ENCODE data around the gene MYADM. TPM values are rescaled to one million over a fixed set of nuclear protein-coding genes. Genes with fewer than 3 reads are reported as not detected.

MYADM gene
- total and polyA plus RNA-seq, 2 of the 13 experiments (the other 11 are each of a cell fraction or from before 2014, with no cell fraction given): 19.9 to 38.1 TPM

- TF ChIP-seq ZNF33B (CRISPR knock-in tag; IDR thresholded peaks at IDR 0.05) (0 out of 2 replicates have a peak, but pooled peaks have one; percentile 19), HMGXB4 (CRISPR knock-in tag; IDR thresholded peaks at IDR 0.05; ENCODE audit: borderline replicate concordance in 1 of 2, low read depth in 1 of 2) (no peak), FOXO1 (CRISPR knock-in tag; IDR thresholded peaks at IDR 0.05) (peak; percentile 51; the same call in 1 of the 2 replicates), MYPOP (CRISPR knock-in tag; IDR thresholded peaks at IDR 0.05) (0 out of 2 replicates have a peak, but pooled peaks have one; percentile 45), CBFB (CRISPR knock-in tag; IDR thresholded peaks at IDR 0.05) (0 out of 2 replicates have a peak, but pooled peaks have one; percentile 62), TMF1 (CRISPR knock-in tag; IDR thresholded peaks at IDR 0.05; ENCODE audit: low read depth) (no peak), SKI (IDR thresholded peaks at IDR 0.05; ENCODE audit: partially characterized antibody) (no peak), ZNF225 (CRISPR knock-in tag; IDR thresholded peaks at IDR 0.05) (no peak), ZNF232 (CRISPR knock-in tag; IDR thresholded peaks at IDR 0.05; ENCODE audit: borderline replicate concordance) (no peak), GZF1 (CRISPR knock-in tag; IDR thresholded peaks at IDR 0.05) (no peak), REL (CRISPR knock-in tag; conservative IDR thresholded peaks at IDR 0.05) (no peak), RFXAP (CRISPR knock-in tag; IDR thresholded peaks at IDR 0.05; ENCODE audit: borderline replicate concordance) (0 out of 2 replicates have a peak, but pooled peaks have one; percentile 23), ZNF501 (CRISPR knock-in tag; IDR thresholded peaks at IDR 0.05) (peak; percentile 86), SOX13 (IDR thresholded peaks at IDR 0.05) (no peak), SOX13 (CRISPR knock-in tag; conservative IDR thresholded peaks at IDR 0.05 in 1 of 2, IDR thresholded peaks at IDR 0.05 in 1 of 2) (no peak; a peak in 1 of 4 replicates), ATF7 (IDR thresholded peaks at IDR 0.05) (no peak), ATF7 (CRISPR knock-in tag; IDR thresholded peaks at IDR 0.05) (no peak), RXRA (CRISPR knock-in tag; IDR thresholded peaks at IDR 0.05) (no peak), KAT8 (CRISPR knock-in tag; IDR thresholded peaks at IDR 0.05) (peak; percentile 85), ZNF574 (CRISPR knock-in tag; IDR thresholded peaks at IDR 0.05) (peak; percentile 100), ZSCAN22 (CRISPR knock-in tag; IDR thresholded peaks at IDR 0.05) (no peak), NR2F1 (CRISPR knock-in tag; IDR thresholded peaks at IDR 0.05) (0 out of 4 replicates have a peak, but pooled peaks of 1 of the 2 experiments have one; percentile 25)
Observed at GRCh38 chr19:53879140-53880081, 11.7 kb downstream of the MYADM start (continued).

Measured in HepG2 (cell line).